ENCODE results near the gene EHHADH.

DNA sequence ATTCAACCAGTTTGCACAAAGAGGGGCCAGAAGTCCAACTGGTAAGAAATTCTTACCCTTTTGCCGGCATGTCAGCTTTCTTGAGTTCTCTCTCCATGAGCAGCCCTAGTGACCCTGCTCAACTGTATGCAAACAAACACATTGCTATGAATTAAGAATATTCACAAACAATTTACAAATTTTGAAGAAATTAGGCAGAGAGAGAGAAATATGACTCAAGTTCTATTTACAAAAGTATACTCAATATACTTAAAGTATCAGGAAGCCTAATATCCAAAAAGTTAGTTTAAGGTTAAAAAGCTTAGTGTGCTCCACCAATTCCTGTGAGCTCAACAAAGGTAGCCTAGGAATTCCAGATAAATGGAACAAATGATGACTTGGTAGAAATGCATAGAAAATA, 3.5 kb upstream of the EHHADH start:
- TF ChIP-seq, protein P1, sequence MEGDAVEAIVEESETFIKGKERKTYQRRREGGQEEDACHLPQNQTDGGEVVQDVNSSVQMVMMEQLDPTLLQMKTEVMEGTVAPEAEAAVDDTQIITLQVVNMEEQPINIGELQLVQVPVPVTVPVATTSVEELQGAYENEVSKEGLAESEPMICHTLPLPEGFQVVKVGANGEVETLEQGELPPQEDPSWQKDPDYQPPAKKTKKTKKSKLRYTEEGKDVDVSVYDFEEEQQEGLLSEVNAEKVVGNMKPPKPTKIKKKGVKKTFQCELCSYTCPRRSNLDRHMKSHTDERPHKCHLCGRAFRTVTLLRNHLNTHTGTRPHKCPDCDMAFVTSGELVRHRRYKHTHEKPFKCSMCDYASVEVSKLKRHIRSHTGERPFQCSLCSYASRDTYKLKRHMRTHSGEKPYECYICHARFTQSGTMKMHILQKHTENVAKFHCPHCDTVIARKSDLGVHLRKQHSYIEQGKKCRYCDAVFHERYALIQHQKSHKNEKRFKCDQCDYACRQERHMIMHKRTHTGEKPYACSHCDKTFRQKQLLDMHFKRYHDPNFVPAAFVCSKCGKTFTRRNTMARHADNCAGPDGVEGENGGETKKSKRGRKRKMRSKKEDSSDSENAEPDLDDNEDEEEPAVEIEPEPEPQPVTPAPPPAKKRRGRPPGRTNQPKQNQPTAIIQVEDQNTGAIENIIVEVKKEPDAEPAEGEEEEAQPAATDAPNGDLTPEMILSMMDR (IDR thresholded peaks at IDR 0.05; ENCODE audit: low read depth, low read length): no peak
- TF ChIP-seq POLR2A (IDR thresholded peaks at IDR 0.05; ENCODE audit: extremely low read depth, insufficient read length): no peak
